Uterus (tissue), 4 donors: Measurements from ENCODE around the gene TRIM54. TPM values are rescaled to one million over a fixed set of nuclear protein-coding genes. Genes with fewer than 3 reads are reported as not detected.
"Not testable (repeated sequence)": the region's sequence is repeated elsewhere in the genome, so short reads cannot be mapped to it uniquely, and the experiment has no call there.

ENCODE experiments used
- DNase-seq, 2 donors: peaks; one replicate each; pipeline ENCODE4 v3.0.0-alpha.2; 2019 to 2020
- H3K27ac ChIP-seq, 2 donors: fragments of 200-600 bp; sonication (generic); 1 replicate in 1 of 2; 2 replicates in 1 of 2; pipeline ENCODE4 v1.5.1; 2016 to 2018
- H3K27me3 ChIP-seq, 2 donors: fragments of 200-600 bp; sonication (generic); one replicate each; pipeline ENCODE4 v1.5.1; 2018 to 2019; ENCODE audit warnings: control low read depth in 1 of 2
- H3K36me3 ChIP-seq, 2 donors: fragments of 200-600 bp; sonication (generic); one replicate each; pipeline ENCODE4 v1.5.1; 2019; ENCODE audit warnings: control low read depth in 1 of 2
- H3K4me1 ChIP-seq, 2 donors: fragments of 200-600 bp; sonication (generic); one replicate each; pipeline ENCODE4 v1.5.1; 2018 to 2019; ENCODE audit warnings: control low read depth in 1 of 2
- H3K4me3 ChIP-seq, 2 donors: fragments of 200-600 bp; sonication (generic); 1 replicate in 1 of 2; 2 replicates in 1 of 2; pipeline ENCODE4 v1.5.1; 2018 to 2019; ENCODE audit warnings: mild to moderate bottlenecking in 1 of 2
- H3K9me3 ChIP-seq, 2 donors: fragments of 200-600 bp; sonication (generic); one replicate each; pipeline ENCODE4 v1.5.1; 2019; ENCODE audit warnings: control low read depth in 1 of 2
- CTCF ChIP-seq, 4 experiments: fragments of 200-600 bp in 2 of 4; fragments of 450-650 bp in 2 of 4; sonication (generic) in 2 of 4; IDR thresholded peaks; one replicate each; pipeline ENCODE4 v1.5.1; 2016 to 2019; ENCODE audit warnings: antibody characterized with exemption in 4 of 4, mild to moderate bottlenecking in 2 of 4, moderate library complexity in 1 of 4
- POLR2A ChIP-seq, 2 donors: fragments of 450-650 bp; IDR thresholded peaks; one replicate each; pipeline ENCODE4 v1.6.1; 2016; ENCODE audit warnings: antibody characterized with exemption in 2 of 2, mild to moderate bottlenecking in 1 of 2, moderate library complexity in 1 of 2
- intact Hi-C: fragments of 100-400 bp; cut with DNase I; formaldehyde crosslinking; loops from one replicate; pipeline ENCODE4 v1.15.1; 2023; ENCODE audit warnings: low total_unique reads
- total RNA-seq, 4 donors: library from RNA; depleted of rRNA in 3 of 4; stranded (reverse); fragments of >200 nt in 3 of 4; gene quantifications; one replicate each; pipeline versions ENCODE4 v1.1.0 to v1.2.4, GENCODE V29; 2014 to 2023
- donor health status: DM: yes; HTN: yes; CAD: no.

Gene TRIM54
- total RNA-seq, 4 donors from 2014 or later, result 0.26 to 5.0 (median 0.58) TPM

- no peak for TF ChIP-seq CTCF (IDR thresholded peaks at IDR 0.05)
- TF ChIP-seq POLR2A (IDR thresholded peaks at IDR 0.05), result no peak
- Histone ChIP-seq H3K27me3 (peaks cover 21 to 25% of the 10 kb centered on the region in 2 donors), H3K36me3 (no peaks in the 10 kb centered on the region), H3K4me1 (peaks cover 0 to 23% of the 10 kb centered on the region in 2 donors), H3K4me3 (peak overlapping the region; percentile 16 to 36), H3K9me3 (no peaks in the 10 kb centered on the region), H3K27ac (no peak overlapping the region)
- intact Hi-C loops, result no loop called here
- no peak for DNase-seq
These were observed 18.7 kb upstream of the TRIM54 start for GRCh38 chr2:27263287-27264252.

- no peaks in the 10 kb centered on the region for H3K9me3 ChIP-seq
- H3K4me3 ChIP-seq, result peak overlapping the region in 1 of 2 donors; percentile 19
- no peak overlapping the region for H3K27ac ChIP-seq
- H3K27me3 ChIP-seq, result peaks cover 21 to 25% of the 10 kb centered on the region in 2 donors
- intact Hi-C loops, result no loop called here
- H3K4me1 ChIP-seq, result peaks cover 0 to 23% of the 10 kb centered on the region in 2 donors
- no peaks in the 10 kb centered on the region for H3K36me3 ChIP-seq
- no peak for DNase-seq
- TF ChIP-seq CTCF (IDR thresholded peaks at IDR 0.05) (no peak), POLR2A (IDR thresholded peaks at IDR 0.05) (no peak)
These were observed 17.9 kb upstream of the TRIM54 start for GRCh38 chr2:27264253-27264752.

- intact Hi-C loops, result no loop called here
- Histone ChIP-seq H3K27me3 (peaks cover 21 to 25% of the 10 kb centered on the region in 2 donors), H3K27ac (no peak overlapping the region), H3K9me3 (no peaks in the 10 kb centered on the region), H3K36me3 (no peaks in the 10 kb centered on the region), H3K4me3 (peak overlapping the region; percentile 14 to 19), H3K4me1 (peaks cover 0 to 23% of the 10 kb centered on the region in 2 donors)
- peak; percentile 51 to 53 for DNase-seq
- no peak for TF ChIP-seq POLR2A (IDR thresholded peaks at IDR 0.05)
- peak; percentile 39 to 53 (median 52) for TF ChIP-seq CTCF (IDR thresholded peaks at IDR 0.05)
These were observed 17.3 kb upstream of the TRIM54 start for GRCh38 chr2:27264753-27265535.

GRCh38 chr2:27265536-27265870 is 16.7 kb upstream of the TRIM54 start:
- Histone ChIP-seq H3K27me3 (peaks cover 21 to 22% of the 10 kb centered on the region in 2 donors), H3K9me3 (no peaks in the 10 kb centered on the region), H3K4me1 (peaks cover 0 to 23% of the 10 kb centered on the region in 2 donors), H3K36me3 (no peaks in the 10 kb centered on the region), H3K27ac (no peak overlapping the region), H3K4me3 (no peak overlapping the region)
- intact Hi-C loops, result no loop called here
- no peak for DNase-seq
- no peak for TF ChIP-seq POLR2A (IDR thresholded peaks at IDR 0.05)
- TF ChIP-seq CTCF (IDR thresholded peaks at IDR 0.05), result no peak

GRCh38 chr2:27268296-27268695 is 13.9 kb upstream of the TRIM54 start:
- H3K27ac ChIP-seq, H3K36me3 ChIP-seq, intact Hi-C loops, H3K4me3 ChIP-seq, H3K4me1 ChIP-seq, H3K9me3 ChIP-seq, H3K27me3 ChIP-seq, DNase-seq: not testable (repeated sequence)
